GM19463 (cell line): ENCODE results near the gene RNF14.
"Not testable (repeated sequence)": the region's sequence is repeated elsewhere in the genome, so short reads cannot be mapped to it uniquely, and the experiment has no call there.

Experiments used
- ATAC-seq: cut with Tn5 transposase; IDR thresholded peaks from one replicate; pipeline ENCODE4 v1.9.1; 2021; ENCODE audit warnings: mild to moderate bottlenecking, moderate library complexity; ENCODE audit not compliant: unreplicated experiment

Gene RNF14

DNA sequence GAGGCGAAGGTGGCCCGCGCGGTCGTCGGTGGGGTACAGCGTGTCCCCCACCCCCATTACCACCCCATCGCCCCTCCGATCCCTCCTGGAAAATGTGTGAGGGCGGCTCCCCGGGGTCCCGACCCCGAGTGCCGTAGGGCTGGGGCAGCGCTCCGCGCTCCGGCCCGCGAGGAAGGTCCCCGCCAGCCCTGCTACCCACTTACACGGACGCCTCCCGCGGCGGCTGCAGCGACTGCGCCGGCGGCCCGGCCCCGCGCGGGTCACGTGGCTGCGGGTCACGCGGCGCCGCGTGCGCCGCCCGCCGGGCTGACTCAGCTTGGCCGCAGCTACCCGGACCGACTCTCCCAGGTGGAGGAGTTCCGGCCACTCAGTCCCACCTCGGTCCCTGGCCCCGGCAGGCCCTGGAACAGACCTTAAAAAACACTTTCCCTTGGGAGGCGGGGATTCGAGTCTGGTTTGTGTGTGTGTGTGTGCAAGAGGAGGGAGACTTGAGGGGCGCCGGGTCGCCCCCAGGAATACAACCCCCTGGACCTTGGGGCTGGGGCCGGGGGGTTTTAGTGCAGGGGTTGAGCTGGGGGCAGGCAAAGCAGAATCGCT lies 44.0 kb downstream of the RNF14 start, which contains the start of gene GNPDA1:
GNPDA1 (minus strand) TSS at position 236 of the 597 bp plus-strand sequence. CDS start 992 bp downstream, outside the sequence.
- peak; percentile 63 for ATAC-seq

GRCh38 chr5:142013734-142014521 lies 45.0 kb downstream of the RNF14 start:
- no peak for ATAC-seq

DNA sequence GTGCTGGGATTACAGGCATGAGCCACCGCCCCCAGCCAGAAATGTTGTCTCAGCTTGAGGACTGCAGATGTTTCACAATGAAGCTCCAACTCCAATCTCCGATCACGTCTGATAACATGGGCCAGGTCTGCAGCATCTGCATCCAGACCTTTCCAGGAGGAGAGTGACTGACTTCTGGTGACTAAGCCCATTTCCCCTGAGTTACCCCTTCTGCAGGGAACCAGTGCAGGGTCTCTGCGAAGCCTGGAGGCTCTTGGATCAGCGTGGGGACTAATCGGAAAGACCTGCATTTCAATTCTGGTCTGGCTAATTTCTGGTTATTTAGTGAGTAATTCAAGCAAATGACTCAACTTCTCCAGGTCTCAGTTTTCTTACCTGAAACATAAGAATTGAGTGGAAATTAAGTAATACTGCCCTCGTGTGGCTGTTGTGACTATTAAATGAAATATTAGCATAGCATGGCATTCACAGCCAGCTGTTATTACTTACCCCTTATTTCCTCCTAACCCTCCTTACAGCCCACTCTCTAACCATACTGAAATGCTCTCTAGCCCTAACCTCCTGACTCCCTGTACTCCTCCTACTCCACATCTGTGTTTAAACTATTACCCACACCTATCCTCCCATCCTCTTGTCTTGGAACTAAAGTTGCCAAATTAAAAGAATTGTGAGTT lies 46.1 kb downstream of the RNF14 start:
- ATAC-seq: no peak

DNA sequence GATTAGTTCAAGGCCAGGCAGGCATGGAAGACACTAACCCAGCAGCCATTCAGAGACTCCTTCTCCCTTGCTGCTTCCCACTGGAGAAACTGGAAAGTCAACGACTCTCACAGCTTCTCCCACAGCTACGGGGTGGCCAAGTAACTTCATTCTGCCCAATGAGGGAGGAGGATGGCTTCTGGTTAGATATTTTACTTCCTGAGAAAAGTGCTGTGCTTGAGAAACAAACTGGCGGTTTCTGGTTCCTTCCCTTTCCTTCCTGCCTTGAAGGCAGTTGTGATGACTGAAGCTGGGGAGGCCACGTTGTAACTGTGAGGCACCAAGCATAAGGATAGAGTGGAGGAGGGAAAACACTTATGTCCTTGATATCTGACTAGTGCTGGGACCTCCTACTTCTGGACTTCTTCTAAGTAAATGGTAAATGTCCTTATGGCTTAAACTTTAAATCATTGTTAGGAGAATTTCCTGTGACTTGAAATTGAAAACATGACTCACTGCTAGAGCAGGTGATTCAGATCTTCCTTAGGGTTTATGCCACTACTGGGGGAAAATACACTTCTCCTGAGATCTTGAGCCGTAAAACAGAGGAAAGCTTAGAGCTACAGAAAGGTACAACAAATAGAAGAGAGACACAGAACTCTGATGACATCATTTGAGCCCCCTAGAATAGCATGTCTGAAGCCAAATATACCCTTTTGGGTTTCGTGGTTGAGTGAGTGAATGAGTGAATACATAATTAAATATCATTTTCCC lies 47.1 kb downstream of the RNF14 start:
- peak; percentile 39 for ATAC-seq

- peak; percentile 38 for ATAC-seq
Measured at GRCh38 chr5:142016556-142016955, 47.7 kb downstream of the RNF14 start.

DNA sequence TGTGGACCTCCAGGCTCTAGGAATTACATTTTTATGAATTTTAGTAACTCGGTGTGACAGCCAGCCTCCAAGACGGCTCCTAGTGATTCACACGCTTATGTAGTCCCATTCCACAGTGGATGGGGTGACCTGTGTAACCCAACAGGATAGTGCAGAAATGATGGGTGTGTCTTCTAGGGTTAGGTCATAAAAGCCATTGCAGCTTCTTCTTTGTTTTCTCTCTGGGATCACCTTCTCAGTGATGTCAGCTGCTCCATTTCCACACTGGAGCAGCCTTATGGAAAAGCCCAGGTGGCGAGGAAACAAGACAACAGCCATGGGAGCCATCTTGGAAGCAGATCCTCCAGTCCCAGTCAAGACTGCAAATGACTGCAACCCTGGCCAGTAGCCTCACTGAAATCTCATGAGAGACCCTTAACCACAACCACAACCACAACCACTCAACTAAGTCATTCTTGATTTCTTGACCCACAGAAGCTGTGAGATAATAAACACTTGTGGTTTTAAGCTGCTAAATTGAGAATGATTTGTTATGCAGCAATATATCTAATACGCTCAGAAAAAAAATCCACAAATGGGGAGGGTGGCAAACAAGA lies 49.0 kb downstream of the RNF14 start:
- ATAC-seq: peak; percentile 38

DNA sequence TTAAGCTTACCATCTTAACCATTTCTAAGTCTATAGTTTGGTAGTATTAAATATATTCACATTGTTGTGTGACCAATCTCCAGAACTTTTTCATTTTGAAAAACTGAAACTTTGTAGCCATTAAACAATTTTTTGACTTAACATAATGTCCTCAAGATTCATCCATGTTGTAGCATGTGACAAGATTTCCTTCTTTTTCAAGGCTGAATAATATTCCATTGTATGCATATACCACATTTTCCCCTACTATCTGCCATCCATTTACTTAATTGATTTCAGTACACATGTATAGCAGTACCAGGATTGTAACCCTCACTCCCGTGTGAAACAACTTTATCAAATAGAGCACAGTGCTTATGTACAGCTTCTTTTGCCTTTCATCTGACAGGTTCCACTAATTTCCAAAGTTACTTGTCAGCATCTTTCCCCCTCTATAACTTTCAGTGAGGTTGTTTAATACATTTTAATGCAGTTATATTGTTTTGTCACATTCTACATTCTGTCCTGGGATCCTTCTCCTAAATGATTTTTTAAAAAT lies 51.3 kb downstream of the RNF14 start:
- ATAC-seq: no peak

- ATAC-seq: no peak
Measured at GRCh38 chr5:142023836-142024235, 54.9 kb downstream of the RNF14 start.

- ATAC-seq: peak; percentile 100
Measured at GRCh38 chr5:142024771-142025304, 55.9 kb downstream of the RNF14 start.

DNA sequence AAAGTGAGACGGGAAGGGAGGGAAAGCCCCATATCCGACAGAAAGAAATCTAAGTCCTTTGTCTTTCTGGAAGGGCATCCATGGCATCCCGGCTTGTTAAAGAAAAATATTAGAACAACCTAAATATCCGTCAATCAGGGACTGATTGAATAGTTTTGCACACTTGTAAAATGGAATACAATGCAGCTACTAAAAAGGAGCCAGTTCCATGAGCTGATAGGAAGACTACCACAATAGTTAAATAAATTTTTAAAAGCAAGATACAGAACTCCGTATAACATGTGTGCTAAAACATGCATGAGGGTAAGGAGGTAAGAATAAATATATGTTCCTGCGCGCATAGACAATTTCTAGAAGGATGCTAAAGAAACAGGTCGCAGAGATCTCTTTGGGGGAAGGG lies 56.7 kb downstream of the RNF14 start:
- ATAC-seq: no peak

DNA sequence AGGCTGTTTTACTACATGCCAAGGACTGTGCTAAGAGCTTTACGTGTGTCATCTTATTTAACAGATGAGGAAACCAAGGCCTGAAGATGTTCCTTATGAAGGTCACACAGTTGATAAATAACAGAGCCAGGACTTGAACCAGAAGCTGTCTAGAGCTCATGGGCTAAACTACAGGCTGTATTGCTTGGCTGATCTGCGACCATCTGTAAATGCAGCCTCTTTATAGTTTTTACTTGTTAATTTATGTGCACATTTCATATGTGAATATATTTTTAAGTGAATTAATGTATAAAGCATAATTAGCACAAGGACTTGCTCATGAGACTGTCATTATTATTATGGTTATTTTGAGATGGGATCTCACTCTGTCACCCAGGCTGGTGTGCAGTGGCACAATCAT lies 63.2 kb downstream of the RNF14 start:
- no peak for ATAC-seq

GRCh38 chr5:142032747-142033631 lies 64.1 kb downstream of the RNF14 start:
- no peak for ATAC-seq

DNA sequence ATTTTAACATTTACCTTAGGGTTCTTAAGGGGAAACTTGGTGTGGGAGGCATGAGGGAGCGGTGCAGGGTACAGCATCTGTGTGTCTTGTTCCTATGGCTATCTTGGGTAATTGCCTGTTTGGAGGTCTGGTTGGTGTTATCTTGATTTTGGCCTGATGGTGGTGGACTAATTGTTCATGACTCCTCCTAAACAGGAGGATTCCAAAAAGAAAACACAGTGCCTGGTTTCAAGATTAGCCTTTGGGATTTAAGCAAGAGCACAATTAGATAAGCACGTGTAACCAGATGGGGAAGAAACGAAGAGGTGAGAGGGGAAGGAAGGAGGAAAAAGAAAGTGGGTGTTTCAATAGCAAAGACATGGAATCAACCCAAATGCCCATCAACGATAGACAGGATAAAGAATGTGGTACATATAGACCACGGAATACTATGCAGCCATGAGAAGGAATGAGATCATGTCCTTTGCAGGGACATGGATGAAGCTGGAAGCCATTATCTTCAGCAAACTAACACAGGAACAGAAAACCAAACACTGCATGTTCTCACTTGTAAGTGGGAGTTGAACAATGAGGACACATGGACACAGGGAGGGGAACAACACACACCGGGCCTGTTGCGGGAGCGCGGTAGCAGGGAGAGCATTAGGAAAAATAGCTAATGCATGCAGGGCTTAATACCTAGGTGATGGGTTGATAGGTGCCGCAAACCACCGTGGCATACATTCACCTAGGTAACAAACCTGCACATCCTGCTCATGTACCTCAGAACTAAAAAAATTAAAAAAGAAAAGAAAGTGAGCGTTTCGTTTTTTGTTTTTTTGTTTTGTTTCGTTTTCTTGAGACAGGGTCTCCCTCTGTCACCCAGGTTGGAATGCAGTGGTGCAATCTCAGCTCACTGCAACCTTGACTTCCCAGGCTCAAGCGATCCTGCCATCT lies 65.0 kb downstream of the RNF14 start:
- not testable (repeated sequence) for ATAC-seq

GRCh38 chr5:142034994-142035393 lies 66.1 kb downstream of the RNF14 start:
- ATAC-seq: no peak

GRCh38 chr5:142036918-142037317 lies 68.0 kb downstream of the RNF14 start:
- no peak for ATAC-seq

DNA sequence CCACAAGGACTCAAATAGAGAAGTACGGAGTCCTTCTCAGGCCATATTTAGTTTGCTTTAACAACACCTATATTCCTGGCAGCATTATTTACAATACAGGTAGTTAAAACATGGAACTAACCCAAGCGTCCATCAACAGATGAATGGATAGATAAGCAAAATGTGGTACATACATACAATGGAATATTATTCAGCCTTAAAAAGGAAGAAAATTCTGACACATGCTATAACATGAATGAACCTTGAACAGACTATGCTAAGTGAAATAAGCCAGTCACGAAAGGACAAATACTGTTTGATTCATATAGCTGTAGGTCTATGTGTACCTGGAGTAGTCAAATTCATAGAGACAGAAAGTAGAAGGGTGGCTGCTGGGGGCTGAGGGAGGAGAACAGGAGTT lies 68.7 kb downstream of the RNF14 start:
- not testable (repeated sequence) for ATAC-seq

- ATAC-seq: no peak
Measured at GRCh38 chr5:142038735-142039134, 69.8 kb downstream of the RNF14 start.
